IMR-90 (cell line): Measurements from ENCODE around the gene FAM186B.

Source experiments
- CEBPB ChIP-seq: IDR thresholded peaks from 2 replicates; pipeline ENCODE4 v1.6.1; 2012; ENCODE audit warnings: low read depth, low read length, improper control_type of control experiment
- CTCF ChIP-seq: conservative IDR thresholded peaks from 2 replicates; pipeline ENCODE4 v1.5.1; 2012; ENCODE audit warnings: mild to moderate bottlenecking, low read depth, low read length, improper control_type of control experiment
- MAFK ChIP-seq: IDR thresholded peaks from 2 replicates; pipeline ENCODE4 v1.6.1; 2012; ENCODE audit warnings: low read depth, low read length, improper control_type of control experiment
- MAZ ChIP-seq: IDR thresholded peaks from 2 replicates; pipeline ENCODE4 v1.6.1; 2012; ENCODE audit warnings: low read depth, mild to moderate bottlenecking, low read length, improper control_type of control experiment, moderate library complexity, borderline replicate concordance
- POLR2A ChIP-seq: IDR thresholded peaks from 2 replicates; pipeline ENCODE4 v1.6.1; 2012; ENCODE audit warnings: mild to moderate bottlenecking, low read depth, low read length
- RAD21 ChIP-seq: IDR thresholded peaks from 2 replicates; pipeline ENCODE4 v1.6.1; 2012; ENCODE audit warnings: low read length, improper control_type of control experiment
- RCOR1 ChIP-seq: IDR thresholded peaks from 2 replicates; pipeline ENCODE4 v1.6.1; 2012; ENCODE audit warnings: mild to moderate bottlenecking, low read length, improper control_type of control experiment; ENCODE audit not compliant: insufficient replicate concordance
- RFX5 ChIP-seq: IDR thresholded peaks from 2 replicates; pipeline ENCODE4 v1.8.0; 2012; ENCODE audit warnings: low read depth, mild to moderate bottlenecking, low read length, moderate library complexity

GRCh38 chr12:49550693-49551252 is 54.7 kb downstream of the FAM186B start:
- no peak for TF ChIP-seq POLR2A
- no peak for TF ChIP-seq CEBPB
- no peak for TF ChIP-seq CTCF
- no peak for TF ChIP-seq RAD21
- TF ChIP-seq MAZ = no peak
- no peak for TF ChIP-seq RFX5
- TF ChIP-seq RCOR1 = no peak
- no peak for TF ChIP-seq MAFK
